Measurements from ENCODE around the gene UBE2I. TPM values are rescaled to one million over a fixed set of nuclear protein-coding genes. Genes with fewer than 3 reads are reported as not detected.

The UBE2I gene
- total RNA-seq, 6 experiments from 2014 or later = 25.0 to 48.0 (median 39.3) TPM

DNA sequence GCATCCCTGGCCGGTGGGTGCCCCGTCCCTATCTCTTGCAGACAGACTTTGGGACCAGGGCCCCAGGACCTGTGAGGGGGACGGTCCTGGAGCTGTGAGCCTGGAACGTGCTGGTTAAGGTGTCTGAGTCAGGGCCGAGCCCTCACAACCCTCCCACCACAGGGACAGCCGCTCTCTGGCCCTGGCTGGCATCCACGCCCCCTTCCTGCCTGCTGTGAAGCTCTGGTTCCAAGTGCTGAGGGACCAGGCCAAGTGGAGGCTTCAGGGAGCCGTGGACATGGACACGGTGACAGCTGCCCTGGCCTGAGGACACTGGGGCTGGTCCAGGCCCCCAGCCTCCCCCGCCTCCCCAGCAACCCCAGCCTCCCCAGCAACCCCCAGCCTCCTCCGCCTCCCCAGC is 35.7 kb downstream of the UBE2I start:
- Histone ChIP-seq H3K27me3 (no peaks in the 10 kb centered on the region), H3K4me3 (no peak overlapping the region), H3K36me3 (no peaks in the 10 kb centered on the region), H3K9me3 (no peaks in the 10 kb centered on the region), H3K27ac (no peak overlapping the region), H3K4me1 (peaks cover 0 to 13% (median 6%) of the 10 kb centered on the region in 4 donors)
- ATAC-seq = no peak
- no peak for DNase-seq
- intact Hi-C loops (cut with DNase I) = no loop called here
- TF ChIP-seq, protein P1, sequence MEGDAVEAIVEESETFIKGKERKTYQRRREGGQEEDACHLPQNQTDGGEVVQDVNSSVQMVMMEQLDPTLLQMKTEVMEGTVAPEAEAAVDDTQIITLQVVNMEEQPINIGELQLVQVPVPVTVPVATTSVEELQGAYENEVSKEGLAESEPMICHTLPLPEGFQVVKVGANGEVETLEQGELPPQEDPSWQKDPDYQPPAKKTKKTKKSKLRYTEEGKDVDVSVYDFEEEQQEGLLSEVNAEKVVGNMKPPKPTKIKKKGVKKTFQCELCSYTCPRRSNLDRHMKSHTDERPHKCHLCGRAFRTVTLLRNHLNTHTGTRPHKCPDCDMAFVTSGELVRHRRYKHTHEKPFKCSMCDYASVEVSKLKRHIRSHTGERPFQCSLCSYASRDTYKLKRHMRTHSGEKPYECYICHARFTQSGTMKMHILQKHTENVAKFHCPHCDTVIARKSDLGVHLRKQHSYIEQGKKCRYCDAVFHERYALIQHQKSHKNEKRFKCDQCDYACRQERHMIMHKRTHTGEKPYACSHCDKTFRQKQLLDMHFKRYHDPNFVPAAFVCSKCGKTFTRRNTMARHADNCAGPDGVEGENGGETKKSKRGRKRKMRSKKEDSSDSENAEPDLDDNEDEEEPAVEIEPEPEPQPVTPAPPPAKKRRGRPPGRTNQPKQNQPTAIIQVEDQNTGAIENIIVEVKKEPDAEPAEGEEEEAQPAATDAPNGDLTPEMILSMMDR (IDR thresholded peaks at IDR 0.05) = no peak
- no peak for TF ChIP-seq POLR2A (IDR thresholded peaks at IDR 0.05)
- WGBS (ENCODE audit: insufficient coverage, low coverage, low lambda C conversion rate, missing lambda C conversion rate) = no CpG with 5 or more reads among the region's 11 CpGs

DNA sequence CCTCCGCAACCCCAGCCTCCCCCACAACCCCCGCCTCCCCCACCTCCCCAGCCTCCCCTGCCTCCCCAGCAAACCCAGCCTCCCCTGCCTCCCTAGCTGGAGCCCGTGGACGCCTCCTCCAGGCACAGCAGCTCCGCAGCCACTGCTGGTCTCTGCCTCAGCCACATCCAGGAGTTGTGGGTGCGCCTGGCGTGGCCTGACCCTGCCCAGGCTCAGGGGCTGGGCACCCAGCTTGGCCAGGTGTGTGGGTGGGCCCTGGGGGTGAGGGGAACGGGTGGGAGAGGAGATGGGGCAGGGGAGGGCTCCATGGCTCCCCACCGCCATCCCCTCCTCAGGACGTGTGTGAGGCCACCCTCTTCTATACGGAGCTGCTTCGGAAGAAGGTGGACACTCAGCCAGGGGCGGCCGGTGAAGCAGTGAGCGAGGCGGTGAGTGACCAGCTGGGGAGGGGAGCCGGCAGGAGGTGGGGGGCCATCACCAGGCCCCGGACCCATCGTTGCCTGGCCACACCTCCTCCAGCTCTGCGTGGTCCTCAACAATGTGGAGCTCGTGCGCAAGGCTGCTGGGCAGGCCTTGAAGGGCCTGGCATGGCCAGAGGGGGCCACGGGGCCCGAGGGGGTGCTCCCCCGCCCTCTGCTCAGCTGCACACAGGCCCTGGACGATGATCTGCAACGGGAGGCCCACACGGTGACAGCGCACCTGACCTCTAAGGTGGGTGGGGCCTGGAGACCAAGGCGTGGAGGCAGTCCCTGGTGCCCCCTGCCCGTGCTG is 36.4 kb downstream of the UBE2I start:
- no peaks in the 10 kb centered on the region for H3K36me3 ChIP-seq
- ATAC-seq (no peak), DNase-seq (no peak)
- no peaks in the 10 kb centered on the region for H3K27me3 ChIP-seq
- WGBS (ENCODE audit: insufficient coverage, low coverage, low lambda C conversion rate, missing lambda C conversion rate) = 91% methylated on average over 3 of the region's 31 CpGs
- no peaks in the 10 kb centered on the region for H3K9me3 ChIP-seq
- no peak overlapping the region for H3K27ac ChIP-seq
- intact Hi-C loops (cut with DNase I) = no loop called here
- no peak for TF ChIP-seq POLR2A (IDR thresholded peaks at IDR 0.05)
- TF ChIP-seq, protein P1 (IDR thresholded peaks at IDR 0.05) = no peak
- H3K4me3 ChIP-seq = no peak overlapping the region
- peaks cover 0 to 18% (median 9%) of the 10 kb centered on the region in 4 donors for H3K4me1 ChIP-seq

DNA sequence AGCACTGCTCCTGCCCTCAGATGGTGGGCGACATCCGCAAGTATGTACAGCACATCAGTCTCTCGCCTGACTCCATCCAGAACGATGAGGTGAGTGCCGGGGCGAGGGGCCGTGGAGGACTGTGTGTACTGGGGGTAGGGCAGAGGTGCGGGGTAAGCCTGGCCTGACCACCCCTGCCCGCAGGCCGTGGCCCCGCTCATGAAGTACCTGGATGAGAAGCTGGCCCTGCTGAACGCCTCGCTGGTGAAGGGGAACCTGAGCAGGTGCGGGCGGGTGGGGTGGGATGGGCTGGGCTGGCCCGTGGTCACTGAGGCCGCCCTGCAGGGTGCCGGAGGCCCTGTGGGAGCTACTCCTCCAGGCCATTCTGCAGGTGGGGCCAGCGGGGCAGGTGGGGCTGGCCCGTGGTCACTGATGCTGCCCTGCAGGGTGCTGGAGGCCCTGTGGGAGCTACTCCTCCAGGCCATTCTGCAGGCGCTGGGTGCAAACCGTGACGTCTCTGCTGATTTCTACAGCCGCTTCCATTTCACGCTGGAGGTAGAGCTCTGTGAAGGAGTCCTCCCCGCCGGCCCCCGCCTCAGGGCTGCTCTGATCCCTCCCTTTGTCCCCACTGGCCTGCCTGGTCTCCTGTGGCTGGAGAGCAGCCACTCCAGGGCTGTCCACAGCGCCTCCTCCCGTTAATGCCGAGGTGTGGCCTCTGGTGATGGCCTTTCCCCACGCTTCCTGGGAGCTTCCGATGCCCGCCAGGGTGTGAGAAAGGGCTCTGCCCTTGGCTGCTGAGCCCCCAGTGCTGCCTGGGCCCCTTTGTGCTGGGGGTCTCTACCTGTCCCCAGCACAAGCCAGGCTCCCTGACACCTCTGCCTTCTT is 37.2 kb downstream of the UBE2I start:
- TF ChIP-seq, protein P1 (IDR thresholded peaks at IDR 0.05) = no peak
- TF ChIP-seq POLR2A (IDR thresholded peaks at IDR 0.05) = no peak
- H3K27ac ChIP-seq = no peak overlapping the region
- no peak overlapping the region for H3K4me3 ChIP-seq
- ATAC-seq (no peak), DNase-seq (no peak)
- no peaks in the 10 kb centered on the region for H3K36me3 ChIP-seq
- H3K27me3 ChIP-seq = no peaks in the 10 kb centered on the region
- no peaks in the 10 kb centered on the region for H3K9me3 ChIP-seq
- 73% methylated on average over 10 of the region's 34 CpGs for WGBS (ENCODE audit: insufficient coverage, low coverage, low lambda C conversion rate, missing lambda C conversion rate)
- intact Hi-C loops (cut with DNase I) = no loop called here
- peaks cover 0 to 22% (median 11%) of the 10 kb centered on the region in 4 donors for H3K4me1 ChIP-seq

DNA sequence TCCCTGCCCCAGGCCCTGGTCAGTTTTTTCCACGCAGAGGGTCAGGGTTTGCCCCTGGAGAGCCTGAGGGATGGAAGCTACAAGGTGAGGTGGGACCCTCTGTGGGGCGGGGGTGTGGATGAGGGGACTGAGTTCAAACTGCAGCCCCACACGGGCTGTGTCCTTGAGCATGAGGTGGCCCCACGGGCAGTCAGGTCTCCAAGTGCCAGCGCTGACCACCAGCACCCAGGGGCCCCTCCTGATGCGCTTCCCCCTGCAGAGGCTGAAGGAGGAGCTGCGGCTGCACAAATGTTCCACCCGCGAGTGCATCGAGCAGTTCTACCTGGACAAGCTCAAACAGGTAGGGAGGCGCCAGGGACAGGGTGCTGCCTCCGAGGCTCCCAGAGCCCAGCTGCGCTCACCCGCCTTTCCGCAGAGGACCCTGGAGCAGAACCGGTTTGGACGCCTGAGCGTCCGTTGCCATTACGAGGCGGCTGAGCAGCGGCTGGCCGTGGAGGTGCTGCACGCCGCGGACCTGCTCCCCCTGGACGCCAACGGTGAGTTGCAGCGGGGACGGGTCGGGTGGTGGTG is 37.9 kb downstream of the UBE2I start:
- Histone ChIP-seq H3K27ac (no peak overlapping the region), H3K27me3 (no peaks in the 10 kb centered on the region), H3K4me3 (no peak overlapping the region), H3K36me3 (no peaks in the 10 kb centered on the region), H3K4me1 (peaks cover 0 to 25% (median 12%) of the 10 kb centered on the region in 4 donors), H3K9me3 (no peaks in the 10 kb centered on the region)
- TF ChIP-seq, protein P1 (IDR thresholded peaks at IDR 0.05) = no peak
- no peak for TF ChIP-seq POLR2A (IDR thresholded peaks at IDR 0.05)
- DNase-seq = no peak
- ATAC-seq = no peak
- intact Hi-C loops (cut with DNase I) = no loop called here
- WGBS (ENCODE audit: insufficient coverage, low coverage, low lambda C conversion rate, missing lambda C conversion rate) = no CpG with 5 or more reads among the region's 31 CpGs
